H1 (cell line): ENCODE measurements around the gene CKLF. TPM values are rescaled to one million over a fixed set of nuclear protein-coding genes. Genes with fewer than 3 reads are reported as not detected.

ENCODE experiments used
- CTCF ChIA-PET: fragments of 300-600 bp; sonication (Branson Sonifier 250); formaldehyde crosslinking; loops from one replicate; lab custom pipeline; 2021; ENCODE audit not compliant: partially characterized antibody; lab: Charles Lee
- POLR2A ChIA-PET: fragments of 300-600 bp; sonication (Branson Sonifier 250); formaldehyde crosslinking; loops from one replicate; lab custom pipeline; 2021; ENCODE audit warnings: inconsistent platforms; ENCODE audit not compliant: partially characterized antibody; lab: Charles Lee
- DNase-seq, 2 experiments: peaks; one replicate each; pipeline versions ENCODE4 v3.0.0 to v3.0.0-alpha.2; 2010 to 2022; ENCODE audit warnings: low spot score in 2 of 2, low read depth in 1 of 2, mixed read lengths in 1 of 2
- FAIRE-seq: peaks from 2 replicates; lab custom pipeline; 2011; peaks lifted over from hg19 to GRCh38; lab: Jason Lieb, UNC
- H2AFZ ChIP-seq: 2 replicates; pipeline ENCODE4 v1.8.1; 2012; ENCODE audit warnings: low read length, inconsistent platforms
- H2AK5ac ChIP-seq: 2 replicates; pipeline ENCODE4 v1.6.1; 2013; ENCODE audit warnings: low read depth, low read length
- H2BK120ac ChIP-seq: replicated peaks from 2 replicates; pipeline ENCODE3; 2013; ENCODE audit warnings: low read depth, low read length, inconsistent platforms
- H2BK12ac ChIP-seq: 2 replicates; pipeline ENCODE4 v1.6.1; 2013; ENCODE audit warnings: low read depth, low read length
- H2BK15ac ChIP-seq: 2 replicates; pipeline ENCODE4 v1.6.1; 2013; ENCODE audit warnings: low read length
- H2BK20ac ChIP-seq: 2 replicates; pipeline ENCODE4 v1.6.1; 2013; ENCODE audit warnings: low read length
- H2BK5ac ChIP-seq: 2 replicates; pipeline ENCODE4 v1.6.1; 2013; ENCODE audit warnings: low read depth, low read length
- H3K14ac ChIP-seq: 2 replicates; pipeline ENCODE4 v1.6.1; 2013; ENCODE audit warnings: inconsistent platforms; ENCODE audit not compliant: insufficient read length
- H3K18ac ChIP-seq: 2 replicates; pipeline ENCODE4 v1.6.1; 2013; ENCODE audit warnings: low read length; ENCODE audit errors: extremely low read depth
- H3K23ac ChIP-seq: 2 replicates; pipeline ENCODE4 v1.6.1; 2013; ENCODE audit warnings: inconsistent platforms; ENCODE audit not compliant: insufficient read length
- H3K23me2 ChIP-seq: 2 replicates; pipeline ENCODE4 v1.6.1; 2013; ENCODE audit warnings: low read depth, low read length
- H3K27ac ChIP-seq: 2 replicates; pipeline ENCODE4 v1.6.1; 2011; ENCODE audit warnings: low read depth, low read length, inconsistent platforms
- H3K27me3 ChIP-seq, 4 experiments: replicated peaks in 1 of 4; 1 replicate in 1 of 4; 2 replicates in 3 of 4; pipeline versions ENCODE4 v1.6.1 to v1.8.1; 2011 to 2013; ENCODE audit warnings: low read length in 3 of 4, mild to moderate bottlenecking in 3 of 4, inconsistent platforms in 2 of 4, mixed read lengths in 2 of 4, moderate library complexity in 1 of 4; ENCODE audit not compliant: control insufficient read depth in 3 of 4, insufficient read depth in 3 of 4; ENCODE audit errors: extremely low read depth in 1 of 4
- H3K36me3 ChIP-seq, 4 experiments: 2 replicates each; pipeline versions ENCODE4 v1.6.1 to v1.8.1; 2011 to 2013; ENCODE audit warnings: mild to moderate bottlenecking in 4 of 4, low read length in 3 of 4, moderate library complexity in 2 of 4, control low read depth in 1 of 4, inconsistent platforms in 1 of 4; ENCODE audit not compliant: insufficient read depth in 4 of 4, control insufficient read depth in 2 of 4
- H3K4ac ChIP-seq: replicated peaks from 2 replicates; pipeline ENCODE3; 2013; ENCODE audit warnings: low read length, low read depth, mixed read lengths, inconsistent platforms; ENCODE audit not compliant: insufficient read length
- H3K4me1 ChIP-seq, 4 experiments: replicated peaks in 1 of 4; 1 replicate in 1 of 4; 2 replicates in 3 of 4; pipeline versions ENCODE4 v1.6.1 to v1.8.1; 2011 to 2013; ENCODE audit warnings: low read length in 3 of 4, inconsistent platforms in 2 of 4, mixed read lengths in 1 of 4; ENCODE audit not compliant: insufficient read depth in 4 of 4, control insufficient read depth in 3 of 4
- H3K4me2 ChIP-seq, 2 experiments: 2 replicates each; pipeline versions ENCODE4 v1.6.1 to v1.8.1; 2011 to 2013; ENCODE audit warnings: low read depth in 2 of 2, low read length in 2 of 2, control low read depth in 1 of 2, inconsistent platforms in 1 of 2, mild to moderate bottlenecking in 1 of 2; ENCODE audit not compliant: insufficient read depth in 1 of 2
- H3K4me3 ChIP-seq, 4 experiments: fragments of 200-600, 300-600 bp in 1 of 4; sonication (generic), shearing (Covaris generic), sonication (Bioruptor Twin) in 1 of 4; 2 replicates each; pipeline versions ENCODE4 v1.5.1 to v1.8.1; 2011 to 2016; ENCODE audit warnings: low read length in 4 of 4, low read depth in 3 of 4, control low read depth in 2 of 4, inconsistent platforms in 2 of 4, mild to moderate bottlenecking in 2 of 4, mixed read lengths in 1 of 4, moderate library complexity in 1 of 4; ENCODE audit not compliant: insufficient read depth in 2 of 4; ENCODE audit errors: extremely low read depth in 1 of 4
- H3K56ac ChIP-seq: replicated peaks from 2 replicates; pipeline ENCODE3; 2013; ENCODE audit warnings: low read depth, mild to moderate bottlenecking, mixed read lengths, low read length, inconsistent platforms; ENCODE audit not compliant: insufficient read length
- H3K79me1 ChIP-seq: 2 replicates; pipeline ENCODE4 v1.6.1; 2013; ENCODE audit warnings: low read depth, low read length, control low read depth
- H3K79me2 ChIP-seq, 2 experiments: 2 replicates each; pipeline versions ENCODE4 v1.6.1 to v1.8.1; 2012 to 2013; ENCODE audit warnings: low read length in 2 of 2, mild to moderate bottlenecking in 2 of 2, inconsistent platforms in 1 of 2; ENCODE audit not compliant: insufficient read depth in 2 of 2, control insufficient read depth in 1 of 2
- H3K9ac ChIP-seq, 4 experiments: replicated peaks in 1 of 4; 1 replicate in 1 of 4; 2 replicates in 3 of 4; pipeline versions ENCODE4 v1.6.1 to v1.8.1; 2011 to 2013; ENCODE audit warnings: low read depth in 3 of 4, low read length in 3 of 4, control low read depth in 2 of 4, mild to moderate bottlenecking in 2 of 4, moderate library complexity in 2 of 4, inconsistent platforms in 1 of 4; ENCODE audit errors: extremely low read depth in 1 of 4
- H3K9me3 ChIP-seq, 2 experiments: 2 replicates each; pipeline versions ENCODE4 v1.6.1 to v1.8.1; 2012 to 2013; ENCODE audit warnings: mild to moderate bottlenecking in 2 of 2, moderate library complexity in 2 of 2, control low read depth in 1 of 2, inconsistent platforms in 1 of 2, low read depth in 1 of 2, low read length in 1 of 2, mixed read lengths in 1 of 2; ENCODE audit not compliant: insufficient read depth in 2 of 2
- H4K20me1 ChIP-seq, 2 experiments: replicated peaks in 1 of 2; 2 replicates each; pipeline versions ENCODE3 to v1.8.1; 2011 to 2013; ENCODE audit warnings: inconsistent platforms in 2 of 2, low read length in 2 of 2, mild to moderate bottlenecking in 1 of 2; ENCODE audit not compliant: insufficient read depth in 2 of 2, control insufficient read depth in 1 of 2
- H4K5ac ChIP-seq: 2 replicates; pipeline ENCODE4 v1.6.1; 2013; ENCODE audit warnings: low read length, low read depth, mixed read lengths, inconsistent platforms; ENCODE audit not compliant: insufficient read length
- H4K8ac ChIP-seq: 2 replicates; pipeline ENCODE4 v1.8.0; 2013; ENCODE audit warnings: mild to moderate bottlenecking, moderate library complexity, low read length, inconsistent platforms; ENCODE audit not compliant: insufficient read depth; ENCODE audit errors: extremely low read depth
- H4K91ac ChIP-seq: replicated peaks from 2 replicates; pipeline ENCODE3; 2013; ENCODE audit warnings: low read length, mixed read lengths, inconsistent platforms; ENCODE audit not compliant: insufficient read length
- GABPA ChIP-seq: IDR thresholded peaks from 2 replicates; pipeline ENCODE4 v1.6.1; 2011; ENCODE audit warnings: mild to moderate bottlenecking, low read length, moderate library complexity, borderline replicate concordance; ENCODE audit not compliant: insufficient read depth
- WGBS, 2 experiments: shearing (Covaris generic) in 1 of 2; methylation state at CpG; one replicate each; pipeline versions ENCODE4 v1.1.6 to v1.1.7; 2013 to 2015; ENCODE audit warnings: low lambda C conversion rate in 2 of 2, mixed read lengths in 2 of 2, inconsistent platforms in 1 of 2, low coverage in 1 of 2, missing lambda C conversion rate in 1 of 2; ENCODE audit not compliant: insufficient replicate concordance in 2 of 2, insufficient coverage in 1 of 2, insufficient read length in 1 of 2; ENCODE audit errors: extremely low coverage in 1 of 2, missing lambda C conversion rate in 1 of 2; 5-methylcytosine and 5-hydroxymethylcytosine counted together
- polyA plus RNA-seq, 7 experiments: library from polyadenylated mRNA; depleted of rRNA in 3 of 7; stranded (reverse) in 5 of 7; unstranded in 2 of 7; fragments of >200 nt in 5 of 7; fragments of 200-250 nt in 2 of 7; gene quantifications; 1 replicate in 5 of 7; 2 replicates in 1 of 7; 4 replicates in 1 of 7; pipeline versions ENCODE4 v1.2.1 to v1.2.3, GENCODE V29; 2011 to 2013; ENCODE audit warnings: missing spikeins in 2 of 7, mixed read lengths in 2 of 7
- total RNA-seq: library from RNA; stranded (reverse); fragmentation: NEBNext Ultra II Directional; extraction: Animal tissue kit (Norgen Biotek cat#: 25700); gene quantifications from 2 replicates; pipeline ENCODE4 v1.2.1, GENCODE V29; 2021

Gene CKLF
- total and polyA plus RNA-seq, 2 of the 8 experiments (the other 6 are each of a cell fraction or from before 2014, with no cell fraction given), result 21.1 to 63.5 TPM

DNA sequence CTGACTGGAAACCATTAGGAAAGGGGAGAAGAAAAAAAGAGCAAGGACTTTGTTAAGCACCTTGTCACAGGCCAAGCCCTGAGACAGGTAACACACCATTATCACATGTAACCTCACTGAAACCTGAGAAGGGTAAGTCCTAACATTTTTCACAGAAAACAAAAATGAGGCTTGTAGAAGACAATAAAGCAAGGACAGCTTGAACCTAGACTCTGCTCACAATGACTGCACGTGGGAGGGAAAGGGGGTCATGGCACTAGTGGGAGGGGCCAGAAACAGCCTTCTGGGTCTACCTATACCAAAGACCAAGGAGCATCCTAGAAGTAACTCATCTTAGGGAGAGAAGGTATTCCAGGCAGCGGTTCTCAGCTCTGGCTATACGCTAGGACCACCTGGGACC lies 10.0 kb upstream of the CKLF start:
- no peak overlapping the region for H3K27ac ChIP-seq
- no peak overlapping the region for H4K91ac ChIP-seq
- H3K14ac ChIP-seq, result no peak overlapping the region
- no peak overlapping the region for H4K5ac ChIP-seq
- H3K56ac ChIP-seq, result no peak overlapping the region
- H3K27me3 ChIP-seq, result no peaks in the 10 kb centered on the region
- FAIRE-seq (peak; percentile 36), DNase-seq (no peak)
- H3K4ac ChIP-seq, result no peak overlapping the region
- H3K79me2 ChIP-seq, result no peaks in the 10 kb centered on the region
- no peaks in the 10 kb centered on the region for H4K20me1 ChIP-seq
- no peak overlapping the region for H4K8ac ChIP-seq
- H2BK120ac ChIP-seq, result no peak overlapping the region
- H2BK15ac ChIP-seq, result no peak overlapping the region
- no peak overlapping the region for H3K18ac ChIP-seq
- ChIA-PET POLR2A (interaction anchor here (1.2 to 1.3 kb wide), 2 partner anchors 12 to 19 kb away, joined by 3 to 4 read pairs; no protein-coding TSS in a partner anchor), CTCF (interaction anchor here (1.0 to 1.9 kb wide), 4 partner anchors 9 to 96 kb away, joined by 3 to 6 read pairs (median 3); partner anchors contain the start of gene CKLF)
- H3K23ac ChIP-seq, result no peak overlapping the region
- no peaks in the 10 kb centered on the region for H3K9me3 ChIP-seq
- H2AFZ ChIP-seq, result no peak overlapping the region
- no peak overlapping the region for H2BK5ac ChIP-seq
- H3K4me2 ChIP-seq, result no peak overlapping the region
- WGBS, 2 experiments, result 88% methylated on average over 3 of the region's 3 CpGs; no CpG with 5 or more reads in 1 of the 2 experiments
- H2AK5ac ChIP-seq, result no peak overlapping the region
- no peaks in the 10 kb centered on the region for H3K36me3 ChIP-seq
- no peak overlapping the region; a peak in 3 of 7 replicates for H3K9ac ChIP-seq
- H3K79me1 ChIP-seq, result no peaks in the 10 kb centered on the region
- no peak overlapping the region for H3K4me3 ChIP-seq
- no peak overlapping the region for H2BK12ac ChIP-seq
- peaks cover 0 to 10% (median 4%) of the 10 kb centered on the region in 4 experiments; a peak in 4 of 7 replicates for H3K4me1 ChIP-seq
- no peaks in the 10 kb centered on the region for H3K23me2 ChIP-seq
- no peak overlapping the region for H2BK20ac ChIP-seq
- no peak for TF ChIP-seq GABPA
